ENCODE results near the gene C10orf120.

GRCh38 chr10:122744257-122744656 is 44.6 kb upstream of the C10orf120 start:
- no peak for TF ChIP-seq CTCF (IDR thresholded peaks at IDR 0.05)
- TF ChIP-seq POLR2A (IDR thresholded peaks at IDR 0.05): no peak

All from Peyer's patch (tissue), 4 donors.